ENCODE results near the gene FOXK1. TPM values are rescaled to one million over a fixed set of nuclear protein-coding genes. Genes with fewer than 3 reads are reported as not detected.

FOXK1 gene
- total RNA-seq, 2 donors from 2014 or later: 36.9 to 43.4 TPM

DNA sequence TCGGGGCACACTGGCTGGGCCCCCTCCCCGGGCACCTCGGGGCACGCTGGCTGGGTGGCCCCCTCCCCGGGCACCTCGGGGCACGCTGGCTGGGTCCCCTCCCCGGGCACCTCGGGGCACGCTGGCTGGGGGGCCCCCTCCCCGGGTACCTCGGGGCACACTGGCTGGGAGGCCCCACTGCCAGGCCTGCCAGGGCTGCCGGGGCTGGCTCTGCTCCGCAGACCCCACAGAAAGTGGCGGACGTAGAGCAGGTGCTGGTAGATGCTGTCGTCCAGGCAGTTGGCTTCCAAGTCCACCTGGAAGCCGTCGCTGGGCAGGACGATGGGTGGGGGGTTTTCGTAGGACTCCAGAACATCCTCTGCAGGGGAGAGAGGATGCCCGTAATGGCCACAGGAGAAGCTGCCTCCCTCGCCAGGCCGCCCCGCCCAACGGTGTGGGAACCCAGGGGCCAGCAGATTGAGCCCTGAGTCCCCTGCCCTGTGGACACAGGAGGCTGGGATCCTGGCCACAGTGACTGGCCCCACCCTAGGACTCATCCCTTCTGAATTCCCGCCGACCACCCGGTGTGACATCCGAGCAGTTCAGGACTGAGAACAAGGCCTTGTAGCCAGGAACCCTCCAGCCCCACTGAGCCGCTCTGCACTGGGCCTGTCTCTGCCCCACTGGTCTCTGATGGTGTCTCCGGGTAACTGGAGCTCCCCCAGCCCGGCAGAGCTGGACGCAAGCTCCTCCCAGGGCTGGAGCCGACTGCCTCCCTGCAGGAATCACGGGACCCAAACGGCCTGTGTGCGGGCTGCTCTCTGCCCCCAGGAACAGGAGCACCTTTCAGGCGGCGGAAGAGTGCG is 121.5 kb downstream of the FOXK1 start:
- Mint-ChIP-seq H3K36me3 (ENCODE audit: low read depth) (peaks cover 20% of the 10 kb centered on the region), H3K27ac (no peak overlapping the region), H3K4me1 (peaks cover 2% of the 10 kb centered on the region), H3K9me3 (no peaks in the 10 kb centered on the region), H3K27me3 (ENCODE audit: insufficient read depth) (no peaks in the 10 kb centered on the region), H3K4me3 (no peak overlapping the region)
- Histone ChIP-seq H3K4me1 (ENCODE audit: control insufficient read depth, insufficient read depth, low read length) (no peaks in the 10 kb centered on the region), H3K9ac (ENCODE audit: extremely low read depth, low read length, poor library complexity, severe bottlenecking) (no peak overlapping the region), H3K4me3 (ENCODE audit: low read length) (no peak overlapping the region), H3K36me3 (ENCODE audit: control insufficient read depth, insufficient read depth, low read length) (no peaks in the 10 kb centered on the region), H3K9me3 (ENCODE audit: control insufficient read depth, low read length) (no peaks in the 10 kb centered on the region), H3K27me3 (ENCODE audit: control insufficient read depth, insufficient read depth, low read length, poor library complexity, severe bottlenecking) (no peaks in the 10 kb centered on the region), H3K27ac (ENCODE audit: low read depth, low read length) (peak overlapping the region; percentile 38)
- DNase-seq: peak; percentile 70
- WGBS, 2 experiments (ENCODE audit: insufficient coverage in 1 of 2, insufficient read length in 1 of 2): 83 to 90% methylated on average over 29 to 41 of the region's 41 CpGs
- TF ChIP-seq, protein P1, sequence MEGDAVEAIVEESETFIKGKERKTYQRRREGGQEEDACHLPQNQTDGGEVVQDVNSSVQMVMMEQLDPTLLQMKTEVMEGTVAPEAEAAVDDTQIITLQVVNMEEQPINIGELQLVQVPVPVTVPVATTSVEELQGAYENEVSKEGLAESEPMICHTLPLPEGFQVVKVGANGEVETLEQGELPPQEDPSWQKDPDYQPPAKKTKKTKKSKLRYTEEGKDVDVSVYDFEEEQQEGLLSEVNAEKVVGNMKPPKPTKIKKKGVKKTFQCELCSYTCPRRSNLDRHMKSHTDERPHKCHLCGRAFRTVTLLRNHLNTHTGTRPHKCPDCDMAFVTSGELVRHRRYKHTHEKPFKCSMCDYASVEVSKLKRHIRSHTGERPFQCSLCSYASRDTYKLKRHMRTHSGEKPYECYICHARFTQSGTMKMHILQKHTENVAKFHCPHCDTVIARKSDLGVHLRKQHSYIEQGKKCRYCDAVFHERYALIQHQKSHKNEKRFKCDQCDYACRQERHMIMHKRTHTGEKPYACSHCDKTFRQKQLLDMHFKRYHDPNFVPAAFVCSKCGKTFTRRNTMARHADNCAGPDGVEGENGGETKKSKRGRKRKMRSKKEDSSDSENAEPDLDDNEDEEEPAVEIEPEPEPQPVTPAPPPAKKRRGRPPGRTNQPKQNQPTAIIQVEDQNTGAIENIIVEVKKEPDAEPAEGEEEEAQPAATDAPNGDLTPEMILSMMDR (conservative IDR thresholded peaks at IDR 0.05): no peak

DNA sequence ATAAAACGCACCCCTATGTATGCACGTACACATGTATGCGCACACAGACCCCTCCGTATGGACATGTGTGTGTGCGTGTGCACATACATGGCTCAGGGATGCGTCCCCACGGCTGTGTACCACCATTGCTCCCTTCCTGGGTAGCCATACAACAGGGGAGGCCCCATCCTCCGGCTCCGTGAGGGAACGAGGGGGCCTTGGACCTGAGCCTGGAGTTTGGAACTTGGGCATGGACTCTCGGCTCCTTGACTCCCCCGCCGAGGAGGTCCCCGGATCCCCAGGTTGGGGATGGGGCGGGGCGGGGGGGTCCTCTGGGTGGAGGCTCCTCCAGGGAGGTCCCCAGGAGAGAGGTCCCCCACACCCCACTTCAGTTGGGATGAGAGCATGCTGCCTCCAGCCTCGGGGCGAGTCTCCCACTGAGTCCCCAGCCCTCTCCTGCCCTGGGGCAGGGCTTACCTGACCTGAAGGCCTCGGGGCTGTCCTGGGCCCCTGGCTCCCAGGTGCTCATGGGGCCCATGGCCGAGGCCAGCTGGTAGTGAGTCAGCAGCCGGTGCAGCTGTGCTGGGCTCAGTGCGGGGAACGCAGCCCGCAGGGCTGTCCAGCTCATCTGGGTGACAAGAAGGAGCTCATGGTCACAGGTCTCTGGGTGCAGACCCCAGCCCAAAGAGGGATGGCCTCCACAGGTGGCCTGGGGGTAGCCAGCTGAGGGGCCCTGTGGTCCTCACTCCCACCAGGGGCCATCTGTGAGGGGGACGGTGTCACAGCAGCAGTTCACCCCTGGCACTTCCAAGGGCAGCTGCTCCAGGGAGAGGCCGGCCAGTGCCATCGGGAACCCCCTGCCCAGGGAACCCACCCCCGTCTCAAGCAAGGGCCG is 123.3 kb downstream of the FOXK1 start:
- no peaks in the 10 kb centered on the region for H3K9me3 Mint-ChIP-seq
- H3K4me3 Mint-ChIP-seq: no peak overlapping the region

DNA sequence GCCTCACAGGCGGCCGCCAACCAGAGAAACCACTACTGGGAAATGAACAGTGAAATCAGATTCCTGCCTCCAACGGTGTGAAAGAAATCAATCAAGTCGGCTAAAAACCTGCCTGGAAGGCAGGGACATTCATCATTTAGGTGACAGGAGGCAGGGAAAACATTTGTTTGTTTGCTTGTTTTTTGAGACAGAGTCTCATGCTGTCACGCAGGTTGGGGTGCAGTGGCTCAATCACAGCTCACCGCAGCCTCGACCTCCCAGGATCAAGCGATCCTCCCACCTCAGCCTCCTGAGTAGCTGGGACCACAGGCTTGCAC is 123.8 kb downstream of the FOXK1 start:
- Histone ChIP-seq H3K27ac (ENCODE audit: low read depth, low read length) (no peak overlapping the region), H3K4me3 (ENCODE audit: low read length) (no peak overlapping the region), H3K36me3 (ENCODE audit: control insufficient read depth, insufficient read depth, low read length) (peaks cover 4% of the 10 kb centered on the region), H3K9ac (ENCODE audit: extremely low read depth, low read length, poor library complexity, severe bottlenecking) (no peak overlapping the region), H3K4me1 (ENCODE audit: control insufficient read depth, insufficient read depth, low read length) (no peaks in the 10 kb centered on the region), H3K9me3 (ENCODE audit: control insufficient read depth, low read length) (no peaks in the 10 kb centered on the region), H3K27me3 (ENCODE audit: control insufficient read depth, insufficient read depth, low read length, poor library complexity, severe bottlenecking) (no peaks in the 10 kb centered on the region)
- peaks cover 30% of the 10 kb centered on the region for H3K36me3 Mint-ChIP-seq (ENCODE audit: low read depth)
- H3K9me3 Mint-ChIP-seq: no peaks in the 10 kb centered on the region
- peaks cover 2% of the 10 kb centered on the region for H3K4me1 Mint-ChIP-seq
- H3K27ac Mint-ChIP-seq: no peak overlapping the region
- WGBS, 2 experiments (ENCODE audit: insufficient coverage in 1 of 2, insufficient read length in 1 of 2): 90 to 91% methylated on average over 8 of the region's 8 CpGs
- TF ChIP-seq, protein P1 (conservative IDR thresholded peaks at IDR 0.05): no peak
- no peaks in the 10 kb centered on the region for H3K27me3 Mint-ChIP-seq (ENCODE audit: insufficient read depth)
- H3K4me3 Mint-ChIP-seq: no peak overlapping the region
- DNase-seq: no peak

More for the DNA sequence above, 123.3 kb downstream of the FOXK1 start:
- H3K9ac ChIP-seq (ENCODE audit: extremely low read depth, low read length, poor library complexity, severe bottlenecking): no peak overlapping the region
- H3K27ac ChIP-seq (ENCODE audit: low read depth, low read length): no peak overlapping the region
- TF ChIP-seq, protein P1 (conservative IDR thresholded peaks at IDR 0.05): no peak
- H3K27me3 ChIP-seq (ENCODE audit: control insufficient read depth, insufficient read depth, low read length, poor library complexity, severe bottlenecking): no peaks in the 10 kb centered on the region
- H3K4me3 ChIP-seq (ENCODE audit: low read length): no peak overlapping the region
- H3K4me1 ChIP-seq (ENCODE audit: control insufficient read depth, insufficient read depth, low read length): no peaks in the 10 kb centered on the region
- DNase-seq: no peak
- peaks cover 2% of the 10 kb centered on the region for H3K36me3 ChIP-seq (ENCODE audit: control insufficient read depth, insufficient read depth, low read length)
- peaks cover 25% of the 10 kb centered on the region for H3K36me3 Mint-ChIP-seq (ENCODE audit: low read depth)
- H3K9me3 ChIP-seq (ENCODE audit: control insufficient read depth, low read length): no peaks in the 10 kb centered on the region
- WGBS, 2 experiments (ENCODE audit: insufficient coverage in 1 of 2, insufficient read length in 1 of 2): 91 to 94% methylated on average over 13 to 28 of the region's 29 CpGs
- no peaks in the 10 kb centered on the region for H3K27me3 Mint-ChIP-seq (ENCODE audit: insufficient read depth)
- H3K27ac Mint-ChIP-seq: no peak overlapping the region
- H3K4me1 Mint-ChIP-seq: peaks cover 2% of the 10 kb centered on the region

All from endodermal cell (in vitro differentiated cells).